Neutrophil (primary cell): ENCODE data around the gene SP110.

Source experiments
- H3K27ac ChIP-seq: fragments of 200-600 bp; sonication (generic); 2 replicates; pipeline ENCODE4 v1.5.1; 2016; ENCODE audit warnings: mild to moderate bottlenecking, moderate library complexity
- H3K27me3 ChIP-seq: fragments of 200-600 bp; sonication (generic); 2 replicates; pipeline ENCODE4 v1.6.0; 2016; ENCODE audit warnings: mild to moderate bottlenecking
- H3K36me3 ChIP-seq: fragments of 200-600 bp; sonication (generic); 2 replicates; pipeline ENCODE4 v1.5.1; 2017
- H3K4me1 ChIP-seq, 2 experiments: fragments of 200-600 bp in 1 of 2; sonication (generic) in 1 of 2; 1 replicate in 1 of 2; 2 replicates in 1 of 2; pipeline versions ENCODE4 v1.5.1 to v1.6.1; 2013 to 2016; ENCODE audit warnings: low read depth in 1 of 2, low read length in 1 of 2, mild to moderate bottlenecking in 1 of 2, moderate library complexity in 1 of 2; ENCODE audit not compliant: control insufficient read depth in 1 of 2, insufficient read depth in 1 of 2
- H3K4me3 ChIP-seq, 2 experiments: fragments of 200-600 bp in 1 of 2; sonication (generic) in 1 of 2; 1 replicate in 1 of 2; 2 replicates in 1 of 2; pipeline ENCODE4 v1.5.1; 2013 to 2016; ENCODE audit warnings: low read depth in 1 of 2, low read length in 1 of 2, mild to moderate bottlenecking in 1 of 2, moderate library complexity in 1 of 2
- H3K9me3 ChIP-seq: fragments of 200-600 bp; sonication (generic); 2 replicates; pipeline ENCODE4 v1.5.1; 2016
- CTCF ChIP-seq: fragments of 200-600 bp; sonication (generic); IDR thresholded peaks from 2 replicates; pipeline ENCODE4 v1.5.1; 2016; ENCODE audit warnings: antibody characterized with exemption

The SP110 gene

GRCh38 chr2:230160112-230160660, 59.6 kb downstream of the SP110 start:
- Histone ChIP-seq H3K27ac (no peak overlapping the region), H3K9me3 (no peaks in the 10 kb centered on the region), H3K4me1 (peaks cover 17 to 26% of the 10 kb centered on the region in 2 experiments), H3K27me3 (no peaks in the 10 kb centered on the region), H3K4me3 (no peak overlapping the region), H3K36me3 (peaks cover 19% of the 10 kb centered on the region)
- TF ChIP-seq CTCF, result peak; percentile 54

GRCh38 chr2:230158468-230158867, 61.3 kb downstream of the SP110 start:
- peaks cover 6% of the 10 kb centered on the region for H3K36me3 ChIP-seq
- peaks cover 17 to 26% of the 10 kb centered on the region in 2 experiments for H3K4me1 ChIP-seq
- no peak overlapping the region for H3K4me3 ChIP-seq
- no peak for TF ChIP-seq CTCF
- no peaks in the 10 kb centered on the region for H3K27me3 ChIP-seq
- H3K9me3 ChIP-seq, result no peaks in the 10 kb centered on the region
- no peak overlapping the region for H3K27ac ChIP-seq

- Histone ChIP-seq H3K27ac (peak overlapping the region; percentile 24), H3K27me3 (no peaks in the 10 kb centered on the region), H3K4me3 (no peak overlapping the region), H3K36me3 (peaks cover 6% of the 10 kb centered on the region), H3K9me3 (no peaks in the 10 kb centered on the region), H3K4me1 (peaks cover 17 to 26% of the 10 kb centered on the region in 2 experiments)
- no peak for TF ChIP-seq CTCF
These were observed 62.7 kb downstream of the SP110 start for GRCh38 chr2:230156782-230157699.

- H3K4me3 ChIP-seq, result no peak overlapping the region
- no peaks in the 10 kb centered on the region for H3K27me3 ChIP-seq
- no peak overlapping the region for H3K27ac ChIP-seq
- H3K4me1 ChIP-seq, result peaks cover 17 to 23% of the 10 kb centered on the region in 2 experiments
- no peaks in the 10 kb centered on the region for H3K36me3 ChIP-seq
- H3K9me3 ChIP-seq, result no peaks in the 10 kb centered on the region
- no peak for TF ChIP-seq CTCF
These were observed 64.4 kb downstream of the SP110 start for GRCh38 chr2:230155359-230155758.

GRCh38 chr2:230153390-230153976, 66.3 kb downstream of the SP110 start:
- no peaks in the 10 kb centered on the region for H3K36me3 ChIP-seq
- no peaks in the 10 kb centered on the region for H3K27me3 ChIP-seq
- no peak for TF ChIP-seq CTCF
- H3K4me3 ChIP-seq, result no peak overlapping the region
- H3K4me1 ChIP-seq, result peaks cover 12 to 16% of the 10 kb centered on the region in 2 experiments
- H3K9me3 ChIP-seq, result no peaks in the 10 kb centered on the region
- H3K27ac ChIP-seq, result no peak overlapping the region
